ENCODE data around the gene GRK5.

DNA sequence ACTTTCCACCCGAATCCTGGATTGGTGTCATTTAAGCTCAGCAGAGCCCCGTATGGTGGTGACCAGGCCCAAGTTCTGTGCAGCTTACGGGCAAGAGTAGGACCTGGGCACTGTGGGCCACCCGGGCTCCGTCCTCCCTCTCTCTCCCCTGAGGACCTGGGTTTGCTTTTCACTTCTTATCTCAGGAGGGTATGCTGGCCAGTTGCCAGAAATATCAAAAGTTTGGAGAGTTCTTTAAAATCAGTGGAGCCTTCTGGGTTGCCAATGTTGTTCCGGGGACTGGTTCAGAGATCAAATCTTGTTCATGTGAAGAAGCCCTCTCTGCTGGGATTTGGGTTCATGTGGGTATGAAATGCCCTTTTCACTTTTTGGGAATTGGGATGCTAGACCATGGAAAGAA is 145.4 kb downstream of the GRK5 start:
- TF ChIP-seq, protein P1, sequence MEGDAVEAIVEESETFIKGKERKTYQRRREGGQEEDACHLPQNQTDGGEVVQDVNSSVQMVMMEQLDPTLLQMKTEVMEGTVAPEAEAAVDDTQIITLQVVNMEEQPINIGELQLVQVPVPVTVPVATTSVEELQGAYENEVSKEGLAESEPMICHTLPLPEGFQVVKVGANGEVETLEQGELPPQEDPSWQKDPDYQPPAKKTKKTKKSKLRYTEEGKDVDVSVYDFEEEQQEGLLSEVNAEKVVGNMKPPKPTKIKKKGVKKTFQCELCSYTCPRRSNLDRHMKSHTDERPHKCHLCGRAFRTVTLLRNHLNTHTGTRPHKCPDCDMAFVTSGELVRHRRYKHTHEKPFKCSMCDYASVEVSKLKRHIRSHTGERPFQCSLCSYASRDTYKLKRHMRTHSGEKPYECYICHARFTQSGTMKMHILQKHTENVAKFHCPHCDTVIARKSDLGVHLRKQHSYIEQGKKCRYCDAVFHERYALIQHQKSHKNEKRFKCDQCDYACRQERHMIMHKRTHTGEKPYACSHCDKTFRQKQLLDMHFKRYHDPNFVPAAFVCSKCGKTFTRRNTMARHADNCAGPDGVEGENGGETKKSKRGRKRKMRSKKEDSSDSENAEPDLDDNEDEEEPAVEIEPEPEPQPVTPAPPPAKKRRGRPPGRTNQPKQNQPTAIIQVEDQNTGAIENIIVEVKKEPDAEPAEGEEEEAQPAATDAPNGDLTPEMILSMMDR (IDR thresholded peaks at IDR 0.05; ENCODE audit: low read depth, low read length), result no peak
- TF ChIP-seq POLR2A (IDR thresholded peaks at IDR 0.05; ENCODE audit: extremely low read depth, insufficient read length), result no peak
